B cell (primary cell): ENCODE results near the gene LYZL2.

Source experiments
- EZH2 ChIP-seq: IDR thresholded peaks from 2 replicates; pipeline ENCODE4 v1.6.1; 2012; ENCODE audit warnings: borderline replicate concordance, low read depth, mild to moderate bottlenecking, moderate library complexity, low read length; ENCODE audit not compliant: insufficient read depth, poor library complexity, severe bottlenecking
- TF ChIP-seq, protein P1 (sequence below): fragments of 200-600 bp; IDR thresholded peaks from one replicate; pipeline ENCODE4 v1.8.0; 2022; ENCODE audit warnings: antibody characterized with exemption, mild to moderate bottlenecking

DNA sequence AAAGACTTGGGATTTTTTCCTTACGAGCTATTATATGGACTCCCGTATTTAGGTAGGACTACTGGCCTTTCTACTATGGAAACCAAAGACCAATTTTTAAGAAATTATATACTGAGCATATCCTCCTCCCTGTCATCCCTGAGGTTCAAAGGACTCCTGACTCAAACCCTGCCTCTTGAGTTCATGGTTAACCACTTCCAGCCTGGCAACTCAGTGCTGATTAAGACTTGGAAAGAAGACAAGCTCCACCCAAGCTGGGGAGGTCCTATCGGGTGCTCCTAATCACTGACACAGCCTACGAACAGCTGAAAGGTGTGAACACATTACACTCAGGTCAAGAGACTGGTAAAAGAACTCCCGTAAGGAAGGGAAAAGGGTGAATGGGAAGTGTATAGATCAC, 66.8 kb downstream of the LYZL2 start:
- TF ChIP-seq, protein P1, sequence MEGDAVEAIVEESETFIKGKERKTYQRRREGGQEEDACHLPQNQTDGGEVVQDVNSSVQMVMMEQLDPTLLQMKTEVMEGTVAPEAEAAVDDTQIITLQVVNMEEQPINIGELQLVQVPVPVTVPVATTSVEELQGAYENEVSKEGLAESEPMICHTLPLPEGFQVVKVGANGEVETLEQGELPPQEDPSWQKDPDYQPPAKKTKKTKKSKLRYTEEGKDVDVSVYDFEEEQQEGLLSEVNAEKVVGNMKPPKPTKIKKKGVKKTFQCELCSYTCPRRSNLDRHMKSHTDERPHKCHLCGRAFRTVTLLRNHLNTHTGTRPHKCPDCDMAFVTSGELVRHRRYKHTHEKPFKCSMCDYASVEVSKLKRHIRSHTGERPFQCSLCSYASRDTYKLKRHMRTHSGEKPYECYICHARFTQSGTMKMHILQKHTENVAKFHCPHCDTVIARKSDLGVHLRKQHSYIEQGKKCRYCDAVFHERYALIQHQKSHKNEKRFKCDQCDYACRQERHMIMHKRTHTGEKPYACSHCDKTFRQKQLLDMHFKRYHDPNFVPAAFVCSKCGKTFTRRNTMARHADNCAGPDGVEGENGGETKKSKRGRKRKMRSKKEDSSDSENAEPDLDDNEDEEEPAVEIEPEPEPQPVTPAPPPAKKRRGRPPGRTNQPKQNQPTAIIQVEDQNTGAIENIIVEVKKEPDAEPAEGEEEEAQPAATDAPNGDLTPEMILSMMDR = no peak
- TF ChIP-seq EZH2 = no peak
